ENCODE results near the gene SPATA22.
"Not testable (repeated sequence)": the region's sequence is repeated elsewhere in the genome, so short reads cannot be mapped to it uniquely, and the experiment has no call there.

Gene SPATA22, protein sequence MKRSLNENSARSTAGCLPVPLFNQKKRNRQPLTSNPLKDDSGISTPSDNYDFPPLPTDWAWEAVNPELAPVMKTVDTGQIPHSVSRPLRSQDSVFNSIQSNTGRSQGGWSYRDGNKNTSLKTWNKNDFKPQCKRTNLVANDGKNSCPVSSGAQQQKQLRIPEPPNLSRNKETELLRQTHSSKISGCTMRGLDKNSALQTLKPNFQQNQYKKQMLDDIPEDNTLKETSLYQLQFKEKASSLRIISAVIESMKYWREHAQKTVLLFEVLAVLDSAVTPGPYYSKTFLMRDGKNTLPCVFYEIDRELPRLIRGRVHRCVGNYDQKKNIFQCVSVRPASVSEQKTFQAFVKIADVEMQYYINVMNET

GRCh38 chr17:3471599-3471998 is at the start of gene SPATA22:
SPATA22 (minus strand) TSS chr17:3471819; CDS start chr17:3469325, 2,494 bp downstream.
- in situ Hi-C loops (cut with MboI; ENCODE audit: low sequenced_read_pairs): no loop called here

GRCh38 chr17:3519472-3519871 is 47.9 kb upstream of the SPATA22 start:
- in situ Hi-C loops (cut with MboI; ENCODE audit: low sequenced_read_pairs): not testable (repeated sequence)

GRCh38 chr17:3514873-3515272 is 43.3 kb upstream of the SPATA22 start:
- in situ Hi-C loops (cut with MboI; ENCODE audit: low sequenced_read_pairs): no loop called here

DNA sequence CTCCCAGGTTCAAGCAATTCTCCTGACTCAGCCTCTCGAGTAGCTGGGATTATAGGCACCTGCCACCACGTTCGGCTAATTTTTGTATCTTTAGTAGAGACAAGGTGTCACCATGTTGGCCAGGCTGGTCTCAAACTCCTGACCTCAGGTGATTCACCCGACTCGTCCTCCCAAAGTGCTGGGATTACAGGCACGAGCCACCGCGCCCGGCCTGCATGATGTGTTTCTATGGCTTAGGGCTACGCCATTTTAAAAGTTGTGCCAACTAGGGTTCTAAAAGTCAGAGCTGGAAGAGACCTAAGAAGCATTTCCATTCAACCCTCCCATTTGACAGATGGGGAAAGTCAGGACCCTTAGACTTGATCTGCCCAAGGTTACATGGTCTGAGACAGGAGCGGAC is 42.5 kb upstream of the SPATA22 start:
- in situ Hi-C loops (cut with MboI; ENCODE audit: low sequenced_read_pairs): not testable (repeated sequence)

DNA sequence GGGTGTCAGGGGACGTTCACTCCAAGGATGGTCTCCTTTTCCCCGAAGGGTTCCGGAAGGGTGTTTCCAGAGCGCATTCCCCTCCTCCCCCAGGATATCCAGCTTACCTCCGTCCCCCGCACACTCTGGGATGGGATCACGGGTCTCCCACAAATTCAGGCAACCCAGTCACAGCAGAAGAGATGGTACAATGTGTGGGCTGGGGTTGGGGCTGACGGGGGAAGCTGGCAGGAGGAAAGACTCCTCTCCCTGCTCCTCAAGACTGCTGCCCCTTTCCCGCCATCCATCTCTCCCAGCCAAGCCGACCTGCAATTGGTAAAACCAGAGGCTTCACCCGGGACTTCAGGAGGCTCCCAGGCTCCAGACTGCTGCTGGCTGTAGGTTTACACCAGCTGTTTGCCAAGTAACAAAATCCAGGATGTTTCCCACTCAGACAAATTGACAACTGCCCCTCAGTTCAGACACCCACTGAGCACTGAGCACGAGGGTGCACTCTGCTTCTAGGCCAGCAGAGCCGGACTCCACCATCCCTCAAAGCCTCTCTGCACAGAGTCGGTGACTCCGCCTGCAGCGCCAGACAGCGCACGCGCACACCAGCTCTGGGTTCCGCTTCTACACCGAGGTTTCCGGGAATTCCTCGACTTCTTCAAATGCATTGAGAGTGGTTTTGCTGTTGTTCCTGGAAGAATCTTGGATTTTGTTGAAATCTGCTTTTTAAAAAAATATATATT is 41.9 kb upstream of the SPATA22 start:
- in situ Hi-C loops (cut with MboI; ENCODE audit: low sequenced_read_pairs): no loop called here

GRCh38 chr17:3512505-3513171 is 41.0 kb upstream of the SPATA22 start:
- in situ Hi-C loops (cut with MboI; ENCODE audit: low sequenced_read_pairs): no loop called here

- in situ Hi-C loops (cut with MboI; ENCODE audit: low sequenced_read_pairs): no loop called here
Measured at GRCh38 chr17:3511852-3512504, 40.4 kb upstream of the SPATA22 start.

GRCh38 chr17:3510090-3510489 is 38.5 kb upstream of the SPATA22 start:
- in situ Hi-C loops (cut with MboI; ENCODE audit: low sequenced_read_pairs): no loop called here

DNA sequence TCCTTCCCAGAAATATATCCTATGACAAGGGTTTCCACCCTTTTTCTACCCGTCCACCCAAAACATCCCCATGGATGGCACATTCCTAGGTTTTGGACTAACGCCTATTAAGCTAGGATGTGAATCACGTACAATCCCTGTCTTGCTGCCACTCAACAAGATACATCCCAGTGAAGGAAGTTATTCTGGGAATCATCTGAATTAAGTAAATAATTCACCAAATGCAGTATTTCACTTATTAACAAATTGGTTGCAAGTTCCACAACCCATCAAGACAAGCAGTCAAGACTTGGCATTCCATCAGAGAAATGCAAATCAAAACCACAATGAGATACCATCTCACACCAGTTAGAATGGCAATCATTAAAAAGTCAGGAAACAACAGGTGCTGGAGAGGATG is 36.2 kb upstream of the SPATA22 start:
- in situ Hi-C loops (cut with MboI; ENCODE audit: low sequenced_read_pairs): no loop called here

GRCh38 chr17:3507071-3507470 is 35.5 kb upstream of the SPATA22 start:
- in situ Hi-C loops (cut with MboI; ENCODE audit: low sequenced_read_pairs): no loop called here

- in situ Hi-C loops (cut with MboI; ENCODE audit: low sequenced_read_pairs): no loop called here
Measured at GRCh38 chr17:3506054-3506453, 34.4 kb upstream of the SPATA22 start.

DNA sequence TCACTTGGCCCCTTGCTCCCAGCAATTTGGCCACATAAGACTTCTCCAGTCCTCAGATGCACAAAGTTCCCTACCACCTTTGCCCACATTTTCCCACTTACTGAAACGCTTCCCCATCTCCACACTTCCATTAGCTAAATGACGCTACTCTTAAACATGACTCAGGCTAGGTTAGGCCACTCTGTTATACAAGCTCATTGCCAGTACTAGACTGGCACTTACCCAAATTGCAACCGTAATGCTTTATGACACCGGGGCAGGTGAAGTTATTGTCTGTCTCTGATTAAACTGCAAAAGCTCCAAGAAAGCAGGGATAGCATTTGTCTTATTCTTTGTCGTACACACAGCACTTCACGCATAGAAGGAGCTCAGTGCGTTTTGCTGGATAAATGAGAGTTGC is 33.4 kb upstream of the SPATA22 start:
- in situ Hi-C loops (cut with MboI; ENCODE audit: low sequenced_read_pairs): no loop called here

- in situ Hi-C loops (cut with MboI; ENCODE audit: low sequenced_read_pairs): no loop called here
Measured at GRCh38 chr17:3503285-3503684, 31.7 kb upstream of the SPATA22 start.

GRCh38 chr17:3502466-3502865 is 30.8 kb upstream of the SPATA22 start:
- in situ Hi-C loops (cut with MboI; ENCODE audit: low sequenced_read_pairs): no loop called here

GRCh38 chr17:3501344-3501743 is 29.7 kb upstream of the SPATA22 start:
- in situ Hi-C loops (cut with MboI; ENCODE audit: low sequenced_read_pairs): no loop called here

- in situ Hi-C loops (cut with MboI; ENCODE audit: low sequenced_read_pairs): no loop called here
Measured at GRCh38 chr17:3497101-3497500, 25.5 kb upstream of the SPATA22 start.

- in situ Hi-C loops (cut with MboI; ENCODE audit: low sequenced_read_pairs): no loop called here
Measured at GRCh38 chr17:3485481-3486068, 14.0 kb upstream of the SPATA22 start.

- in situ Hi-C loops (cut with MboI; ENCODE audit: low sequenced_read_pairs): no loop called here
Measured at GRCh38 chr17:3482852-3483251, 11.2 kb upstream of the SPATA22 start.

DNA sequence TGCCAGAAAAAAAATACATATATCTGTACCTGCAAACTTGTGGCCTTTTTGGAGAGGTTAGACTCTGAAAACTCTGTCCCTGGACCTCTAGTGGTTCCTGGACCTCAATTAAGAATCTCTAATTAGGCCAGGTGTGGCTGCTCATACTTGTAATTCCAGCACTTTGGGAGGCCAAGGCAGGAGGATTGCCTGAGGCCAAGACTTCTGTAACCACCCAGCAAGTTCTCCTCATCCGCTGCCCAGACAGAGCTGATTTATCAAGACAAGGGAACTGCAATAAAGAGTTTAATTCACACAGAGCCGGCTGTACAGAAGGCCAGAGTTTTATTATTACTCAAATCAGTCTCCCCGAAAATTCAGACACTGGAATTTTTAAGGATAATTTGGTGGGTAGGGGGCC is 8.4 kb upstream of the SPATA22 start:
- in situ Hi-C loops (cut with MboI; ENCODE audit: low sequenced_read_pairs): no loop called here

GRCh38 chr17:3475812-3476610 is 4.4 kb upstream of the SPATA22 start, which contains the start of gene ASPA:
ASPA (plus strand) TSS chr17:3475997; CDS start chr17:3476160, 163 bp downstream.
- in situ Hi-C loops (cut with MboI; ENCODE audit: low sequenced_read_pairs): no loop called here

Data from HL-60/S4 treated with phorbol 12-myristate 13-acetate at 8.2 ng/mL for 4 days and 3 days (cell line).